HEK293 (cell line): Measurements from ENCODE around the gene SWI5.

ENCODE experiments used
- CTCF ChIA-PET: fragments of 350-600 bp; formaldehyde crosslinking; extraction: SDS; loops from one replicate; lab custom pipeline; 2021; ENCODE audit warnings: antibody characterized with exemption; lab: Yijun Ruan, JAX
- POLR2A ChIA-PET: fragments of 300-600 bp; formaldehyde crosslinking; extraction: SDS; loops from one replicate; lab custom pipeline; 2020; ENCODE audit warnings: antibody characterized with exemption, inconsistent platforms; lab: Yijun Ruan, JAX
- H3K27ac ChIP-seq: fragments of 200-500 bp; sonication (Bioruptor generic); 2 replicates; pipeline ENCODE4 v1.5.1; 2014; ENCODE audit warnings: low read depth, low read length, control low read depth, inconsistent platforms; ENCODE audit errors: extremely low read depth
- H3K36me3 ChIP-seq, 2 experiments: fragments of 200-500 bp in 1 of 2; sonication (Bioruptor generic) in 1 of 2; 1 replicate in 1 of 2; 2 replicates in 1 of 2; pipeline ENCODE4 v1.5.1; 2014 to 2017; ENCODE audit warnings: inconsistent platforms in 2 of 2, low read length in 2 of 2; ENCODE audit not compliant: control insufficient read depth in 2 of 2, insufficient read depth in 1 of 2
- H3K4me1 ChIP-seq: fragments of 200-500 bp; sonication (Bioruptor generic); 2 replicates; pipeline ENCODE4 v1.5.1; 2014; ENCODE audit warnings: mild to moderate bottlenecking, low read length, inconsistent platforms; ENCODE audit not compliant: control insufficient read depth, insufficient read depth
- H3K4me3 ChIP-seq: 2 replicates; pipeline ENCODE4 v1.5.1; 2011; ENCODE audit warnings: low read depth, mild to moderate bottlenecking, control low read depth, low read length, moderate library complexity
- H3K9me3 ChIP-seq: fragments of 200-500 bp; sonication (Bioruptor generic); 2 replicates; pipeline ENCODE4 v1.5.1; 2014; ENCODE audit warnings: low read depth, low read length, inconsistent platforms; ENCODE audit not compliant: control insufficient read depth, insufficient read depth
- KLF16 ChIP-seq: fragments of 450-650 bp; formaldehyde crosslinking; IDR thresholded peaks from 2 replicates; pipeline ENCODE4 v1.5.1; 2017; ENCODE audit warnings: missing biosample characterization, missing genetic modification characterization
- SETDB1 ChIP-seq: IDR thresholded peaks from one replicate; pipeline ENCODE4 v1.6.1; 2017; ENCODE audit warnings: mild to moderate bottlenecking, low read length, moderate library complexity, mixed read lengths; ENCODE audit not compliant: insufficient read length
- SP2 ChIP-seq: fragments of 450-650 bp; formaldehyde crosslinking; IDR thresholded peaks from 2 replicates; pipeline ENCODE4 v1.5.1; 2016; ENCODE audit warnings: missing biosample characterization, missing genetic modification characterization
- ZBTB8A ChIP-seq: fragments of 450-650 bp; formaldehyde crosslinking; IDR thresholded peaks from 2 replicates; pipeline ENCODE4 v1.5.1; 2016; ENCODE audit warnings: missing biosample characterization, missing genetic modification characterization
- ZNF138 ChIP-seq: fragments of 450-650 bp; formaldehyde crosslinking; IDR thresholded peaks from 2 replicates; pipeline ENCODE4 v1.5.1; 2016; ENCODE audit warnings: missing biosample characterization, missing genetic modification characterization, borderline replicate concordance
- ZNF175 ChIP-seq: fragments of 450-650 bp; formaldehyde crosslinking; IDR thresholded peaks from 2 replicates; pipeline ENCODE4 v1.5.1; 2016; ENCODE audit warnings: missing biosample characterization, missing genetic modification characterization
- ZNF324 ChIP-seq: fragments of 450-650 bp; formaldehyde crosslinking; IDR thresholded peaks from 2 replicates; pipeline ENCODE4 v1.5.1; 2016; ENCODE audit warnings: missing biosample characterization, missing genetic modification characterization
- ZNF335 ChIP-seq: fragments of 450-650 bp; formaldehyde crosslinking; conservative IDR thresholded peaks from 2 replicates; pipeline ENCODE4 v1.5.1; 2016; ENCODE audit warnings: missing biosample characterization, missing genetic modification characterization
- ZNF350 ChIP-seq: fragments of 450-650 bp; formaldehyde crosslinking; IDR thresholded peaks from 2 replicates; pipeline ENCODE4 v1.5.0; 2017; ENCODE audit warnings: missing biosample characterization, mild to moderate bottlenecking, missing genetic modification characterization
- ZNF660 ChIP-seq: fragments of 450-650 bp; IDR thresholded peaks from 2 replicates; pipeline ENCODE4 v1.5.1; 2018; ENCODE audit warnings: missing biosample characterization, mild to moderate bottlenecking, missing genetic modification characterization
- ZNF791 ChIP-seq: fragments of 450-650 bp; formaldehyde crosslinking; IDR thresholded peaks from 2 replicates; pipeline ENCODE4 v1.5.1; 2016; ENCODE audit warnings: missing biosample characterization, missing genetic modification characterization
- ZNF792 ChIP-seq: fragments of 450-650 bp; formaldehyde crosslinking; IDR thresholded peaks from 2 replicates; pipeline ENCODE4 v1.5.1; 2016; ENCODE audit warnings: missing biosample characterization, missing genetic modification characterization
- TF ChIP-seq, protein P1 (sequence below): fragments of 450-650 bp; formaldehyde crosslinking; IDR thresholded peaks from 2 replicates; pipeline ENCODE4 v1.5.1; 2016; ENCODE audit warnings: missing biosample characterization, missing genetic modification characterization
- TF ChIP-seq, protein P2 (sequence below): fragments of 450-650 bp; formaldehyde crosslinking; IDR thresholded peaks from 2 replicates; pipeline ENCODE4 v1.5.1; 2016; ENCODE audit warnings: missing biosample characterization, missing genetic modification characterization
- TF ChIP-seq, protein P3 (sequence below): IDR thresholded peaks from 2 replicates; pipeline ENCODE4 v1.6.1; 2011; ENCODE audit warnings: mild to moderate bottlenecking, low read depth, low read length, borderline replicate concordance

SWI5 gene

DNA sequence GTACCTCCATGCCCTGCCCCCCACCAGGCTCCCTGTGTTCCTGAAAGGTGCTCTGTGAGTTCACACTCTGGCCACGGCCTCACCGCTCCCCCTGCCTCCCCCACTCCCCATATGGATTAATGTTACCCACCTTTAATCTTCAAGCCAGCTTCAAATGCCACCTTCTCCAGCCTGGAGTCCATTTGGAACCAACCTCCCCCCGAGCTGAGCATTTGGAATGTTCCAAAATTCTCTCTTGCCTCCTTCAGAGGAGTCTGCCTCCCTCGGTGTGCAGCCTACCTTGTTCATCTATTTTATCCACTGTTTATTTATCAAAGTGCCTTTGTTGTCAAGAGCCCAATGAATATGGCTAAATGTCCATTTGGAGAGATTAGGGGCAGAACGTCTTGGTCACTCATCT, 4.6 kb upstream of the SWI5 start:
- Histone ChIP-seq H3K4me1 (no peaks in the 10 kb centered on the region), H3K36me3 (peaks cover 0 to 55% of the 10 kb centered on the region in 2 experiments; a peak in 1 of 3 replicates), H3K27ac (no peak overlapping the region), H3K9me3 (no peaks in the 10 kb centered on the region), H3K4me3 (no peak overlapping the region)
- ChIA-PET POLR2A (no interaction called here), CTCF (interaction anchor here (0.6 kb wide), 1 partner anchor 135 kb away, joined by 4 read pairs; no protein-coding TSS in a partner anchor)
- TF ChIP-seq ZNF138 (tag by site-specific recombination), result no peak
- TF ChIP-seq, protein P1, sequence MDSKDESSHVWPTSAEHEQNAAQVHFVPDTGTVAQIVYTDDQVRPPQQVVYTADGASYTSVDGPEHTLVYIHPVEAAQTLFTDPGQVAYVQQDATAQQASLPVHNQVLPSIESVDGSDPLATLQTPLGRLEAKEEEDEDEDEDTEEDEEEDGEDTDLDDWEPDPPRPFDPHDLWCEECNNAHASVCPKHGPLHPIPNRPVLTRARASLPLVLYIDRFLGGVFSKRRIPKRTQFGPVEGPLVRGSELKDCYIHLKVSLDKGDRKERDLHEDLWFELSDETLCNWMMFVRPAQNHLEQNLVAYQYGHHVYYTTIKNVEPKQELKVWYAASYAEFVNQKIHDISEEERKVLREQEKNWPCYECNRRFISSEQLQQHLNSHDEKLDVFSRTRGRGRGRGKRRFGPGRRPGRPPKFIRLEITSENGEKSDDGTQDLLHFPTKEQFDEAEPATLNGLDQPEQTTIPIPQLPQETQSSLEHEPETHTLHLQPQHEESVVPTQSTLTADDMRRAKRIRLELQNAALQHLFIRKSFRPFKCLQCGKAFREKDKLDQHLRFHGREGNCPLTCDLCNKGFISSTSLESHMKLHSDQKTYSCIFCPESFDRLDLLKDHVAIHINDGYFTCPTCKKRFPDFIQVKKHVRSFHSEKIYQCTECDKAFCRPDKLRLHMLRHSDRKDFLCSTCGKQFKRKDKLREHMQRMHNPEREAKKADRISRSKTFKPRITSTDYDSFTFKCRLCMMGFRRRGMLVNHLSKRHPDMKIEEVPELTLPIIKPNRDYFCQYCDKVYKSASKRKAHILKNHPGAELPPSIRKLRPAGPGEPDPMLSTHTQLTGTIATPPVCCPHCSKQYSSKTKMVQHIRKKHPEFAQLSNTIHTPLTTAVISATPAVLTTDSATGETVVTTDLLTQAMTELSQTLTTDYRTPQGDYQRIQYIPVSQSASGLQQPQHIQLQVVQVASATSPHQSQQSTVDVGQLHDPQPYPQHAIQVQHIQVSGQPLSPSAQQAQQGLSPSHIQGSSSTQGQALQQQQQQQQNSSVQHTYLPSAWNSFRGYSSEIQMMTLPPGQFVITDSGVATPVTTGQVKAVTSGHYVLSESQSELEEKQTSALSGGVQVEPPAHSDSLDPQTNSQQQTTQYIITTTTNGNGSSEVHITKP (tag by site-specific recombination), result peak; percentile 79

DNA sequence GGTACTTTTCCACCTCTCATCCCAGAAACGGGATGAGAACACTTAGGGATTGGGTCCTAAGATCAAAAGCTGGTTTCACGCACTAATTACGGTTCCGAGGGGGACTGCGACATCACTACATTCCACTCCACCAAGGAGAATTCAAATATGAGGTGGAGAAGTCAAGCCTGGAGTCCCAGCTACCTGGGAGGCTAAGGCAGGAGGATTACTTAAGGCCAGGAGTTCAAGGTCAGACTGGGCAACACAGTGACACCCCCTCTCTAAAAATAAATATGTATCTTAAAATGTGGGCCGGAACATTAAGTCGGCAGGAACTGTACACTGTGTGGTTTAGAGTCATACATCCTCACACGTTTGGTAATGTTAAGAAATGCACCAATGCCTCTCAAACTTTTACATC, 1.8 kb upstream of the SWI5 start:
- ChIA-PET CTCF (interaction anchor here (0.6 to 1.3 kb wide), 5 partner anchors 9 to 137 kb away, joined by 3 to 5 read pairs (median 3); no protein-coding TSS in a partner anchor), POLR2A (no interaction called here)
- TF ChIP-seq KLF16 (tag by site-specific recombination) (no peak), ZNF350 (tag by site-specific recombination) (no peak), ZNF660 (tag by site-specific recombination) (no peak), ZNF324 (tag by site-specific recombination) (no peak), SETDB1 (no peak), ZBTB8A (tag by site-specific recombination) (no peak)
- TF ChIP-seq, protein P2, sequence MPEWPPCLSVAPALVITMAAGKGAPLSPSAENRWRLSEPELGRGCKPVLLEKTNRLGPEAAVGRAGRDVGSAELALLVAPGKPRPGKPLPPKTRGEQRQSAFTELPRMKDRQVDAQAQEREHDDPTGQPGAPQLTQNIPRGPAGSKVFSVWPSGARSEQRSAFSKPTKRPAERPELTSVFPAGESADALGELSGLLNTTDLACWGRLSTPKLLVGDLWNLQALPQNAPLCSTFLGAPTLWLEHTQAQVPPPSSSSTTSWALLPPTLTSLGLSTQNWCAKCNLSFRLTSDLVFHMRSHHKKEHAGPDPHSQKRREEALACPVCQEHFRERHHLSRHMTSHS (tag by site-specific recombination), result no peak
- H3K4me1 ChIP-seq, result no peaks in the 10 kb centered on the region
- peaks cover 0 to 29% of the 10 kb centered on the region in 2 experiments; a peak in 1 of 3 replicates for H3K36me3 ChIP-seq
- no peak overlapping the region for H3K27ac ChIP-seq
- no peaks in the 10 kb centered on the region for H3K9me3 ChIP-seq
- H3K4me3 ChIP-seq, result no peak overlapping the region

DNA sequence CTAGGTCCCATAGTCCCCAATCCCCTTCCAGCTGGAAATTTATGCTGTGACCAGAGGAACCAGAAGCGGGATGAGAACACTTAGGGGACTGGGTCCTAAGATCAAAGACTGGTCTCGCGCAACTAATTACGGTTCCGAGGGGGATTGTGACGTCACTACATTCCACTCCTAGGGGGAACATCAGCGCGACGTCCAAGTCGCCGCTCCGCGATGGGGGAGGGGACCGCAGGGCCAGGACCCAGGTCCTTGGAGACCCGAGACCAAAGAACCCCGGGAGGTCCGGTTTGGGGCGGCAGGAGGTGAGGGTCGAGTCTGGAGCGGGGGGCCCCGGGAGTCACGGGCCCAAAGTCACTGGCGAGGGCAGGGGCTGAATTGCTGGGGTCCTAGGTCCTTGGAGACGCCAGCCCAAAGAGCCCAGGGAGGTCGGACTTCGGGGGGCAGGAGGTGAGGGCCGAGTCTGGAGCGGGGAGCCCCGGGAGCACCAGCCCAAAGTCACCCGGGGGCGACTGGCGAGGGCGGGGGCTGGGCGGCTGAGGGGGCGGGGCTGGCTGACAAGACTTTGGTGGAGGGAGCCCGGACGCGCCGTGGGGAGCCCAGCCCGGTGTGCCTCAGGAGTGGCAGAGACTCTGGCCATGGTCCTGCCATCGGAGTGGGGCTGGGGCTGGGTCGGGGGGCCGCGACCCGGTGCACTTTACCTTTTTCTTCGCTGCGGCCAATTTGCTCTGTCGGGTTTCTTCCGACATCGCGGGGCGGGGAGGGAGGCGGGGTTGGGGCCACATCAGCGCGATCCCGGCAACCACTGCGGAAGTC, 673 bp upstream of the SWI5 start, which contains the start of gene GOLGA2:
Gene GOLGA2, minus strand, starts transcription at position 810 of the 810 bp plus-strand sequence. Its CDS starts 31 bp downstream, at position 779.
- ChIA-PET POLR2A (interaction anchor here (0.5 to 1.9 kb wide), 36 partner anchors 8 to 554 kb away, joined by 3 to 23 read pairs (median 4); partner anchors contain the start of genes CERCAM, CIZ1, ODF2 and SLC27A4), CTCF (interaction anchor here (0.9 to 1.3 kb wide), 2 partner anchors 20 kb away, joined by 5 to 9 read pairs; no protein-coding TSS in a partner anchor)
- Histone ChIP-seq H3K9me3 (no peaks in the 10 kb centered on the region), H3K27ac (peak within 1 kb of the TSS; percentile 51; the same call in 1 of the 2 replicates), H3K4me3 (peak within 1 kb of the TSS; percentile 83), H3K36me3 (peaks cover 0 to 25% of the 10 kb centered on the region in 2 experiments; a peak in 1 of 3 replicates), H3K4me1 (no peaks in the 10 kb centered on the region)
- TF ChIP-seq ZNF335, result peak; percentile 85
- TF ChIP-seq, protein P3, sequence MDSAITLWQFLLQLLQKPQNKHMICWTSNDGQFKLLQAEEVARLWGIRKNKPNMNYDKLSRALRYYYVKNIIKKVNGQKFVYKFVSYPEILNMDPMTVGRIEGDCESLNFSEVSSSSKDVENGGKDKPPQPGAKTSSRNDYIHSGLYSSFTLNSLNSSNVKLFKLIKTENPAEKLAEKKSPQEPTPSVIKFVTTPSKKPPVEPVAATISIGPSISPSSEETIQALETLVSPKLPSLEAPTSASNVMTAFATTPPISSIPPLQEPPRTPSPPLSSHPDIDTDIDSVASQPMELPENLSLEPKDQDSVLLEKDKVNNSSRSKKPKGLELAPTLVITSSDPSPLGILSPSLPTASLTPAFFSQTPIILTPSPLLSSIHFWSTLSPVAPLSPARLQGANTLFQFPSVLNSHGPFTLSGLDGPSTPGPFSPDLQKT, result no peak
- TF ChIP-seq ZNF791 (tag by site-specific recombination), result no peak
- TF ChIP-seq ZNF792, result no peak
- TF ChIP-seq ZNF175 (tag by site-specific recombination), result no peak
- TF ChIP-seq, protein P2 (tag by site-specific recombination), result no peak
- TF ChIP-seq, protein P1 (tag by site-specific recombination), result peak; percentile 62
- no peak for TF ChIP-seq SP2 (tag by site-specific recombination)
